ENCODE results near the gene MMD.

- TF ChIP-seq CTCF (IDR thresholded peaks at IDR 0.05; ENCODE audit: insufficient read depth, low read length) (no peak), SPI1 (IDR thresholded peaks at IDR 0.05; ENCODE audit: borderline replicate concordance, low read depth) (no peak), GABPA (IDR thresholded peaks at IDR 0.05; ENCODE audit: low read depth) (no peak), REST (IDR thresholded peaks at IDR 0.05; ENCODE audit: insufficient replicate concordance, low read depth) (no peak)
Measured at GRCh38 chr17:55344514-55344997, 77.1 kb downstream of the MMD start.

All from HL-60 (cell line).